GM12801 (cell line): ENCODE results near the gene ZNF440.

Experiments
- TF ChIP-seq, protein P1 (sequence below): IDR thresholded peaks from one replicate; pipeline ENCODE4 v1.5.1; 2011; ENCODE audit warnings: control low read depth; ENCODE audit not compliant: insufficient read length; ENCODE audit errors: extremely low read depth

The ZNF440 gene

DNA sequence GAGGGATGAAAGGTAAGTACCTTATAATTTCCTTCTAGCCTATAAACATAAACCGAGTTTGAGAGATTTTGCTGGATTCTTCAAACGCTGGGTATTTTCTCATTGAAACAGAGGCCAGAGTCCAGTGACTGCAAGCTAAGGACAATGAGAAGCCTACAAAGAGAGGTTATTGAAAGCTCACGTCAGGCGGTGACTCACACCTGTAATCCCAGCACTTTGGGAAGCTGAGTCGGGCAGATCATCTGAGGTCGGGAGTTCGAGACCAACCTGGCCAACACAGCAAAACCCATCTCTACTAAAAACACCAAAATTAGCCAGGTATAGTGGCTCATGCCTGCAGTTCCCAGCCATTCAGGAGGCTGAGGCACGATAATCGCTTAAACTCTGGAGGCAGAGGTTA is 58.6 kb downstream of the ZNF440 start:
- TF ChIP-seq, protein P1, sequence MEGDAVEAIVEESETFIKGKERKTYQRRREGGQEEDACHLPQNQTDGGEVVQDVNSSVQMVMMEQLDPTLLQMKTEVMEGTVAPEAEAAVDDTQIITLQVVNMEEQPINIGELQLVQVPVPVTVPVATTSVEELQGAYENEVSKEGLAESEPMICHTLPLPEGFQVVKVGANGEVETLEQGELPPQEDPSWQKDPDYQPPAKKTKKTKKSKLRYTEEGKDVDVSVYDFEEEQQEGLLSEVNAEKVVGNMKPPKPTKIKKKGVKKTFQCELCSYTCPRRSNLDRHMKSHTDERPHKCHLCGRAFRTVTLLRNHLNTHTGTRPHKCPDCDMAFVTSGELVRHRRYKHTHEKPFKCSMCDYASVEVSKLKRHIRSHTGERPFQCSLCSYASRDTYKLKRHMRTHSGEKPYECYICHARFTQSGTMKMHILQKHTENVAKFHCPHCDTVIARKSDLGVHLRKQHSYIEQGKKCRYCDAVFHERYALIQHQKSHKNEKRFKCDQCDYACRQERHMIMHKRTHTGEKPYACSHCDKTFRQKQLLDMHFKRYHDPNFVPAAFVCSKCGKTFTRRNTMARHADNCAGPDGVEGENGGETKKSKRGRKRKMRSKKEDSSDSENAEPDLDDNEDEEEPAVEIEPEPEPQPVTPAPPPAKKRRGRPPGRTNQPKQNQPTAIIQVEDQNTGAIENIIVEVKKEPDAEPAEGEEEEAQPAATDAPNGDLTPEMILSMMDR = no peak

GRCh38 chr19:11873762-11874161 is 59.7 kb downstream of the ZNF440 start:
- TF ChIP-seq, protein P1 = no peak

DNA sequence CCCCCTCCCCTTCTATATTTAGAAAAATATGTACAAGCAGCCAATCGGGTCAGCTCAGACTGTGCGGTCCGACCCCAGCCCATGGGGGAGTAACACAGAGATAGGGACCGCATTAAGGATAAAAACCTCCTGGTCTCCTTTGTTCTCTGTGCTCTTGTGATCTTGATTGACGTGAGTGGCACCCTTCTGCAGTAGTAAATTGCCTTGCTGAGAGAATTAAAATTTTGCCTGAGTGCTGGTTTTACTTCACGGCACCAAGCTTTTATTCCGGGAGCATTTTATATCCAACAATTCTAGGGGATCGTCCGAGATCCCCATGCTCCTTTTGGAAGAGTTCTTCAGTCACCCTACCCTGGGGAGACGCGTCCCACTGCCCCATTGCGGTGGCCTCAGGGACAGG is 66.5 kb downstream of the ZNF440 start:
- TF ChIP-seq, protein P1 = no peak

GRCh38 chr19:11881151-11881800 is 67.2 kb downstream of the ZNF440 start:
- TF ChIP-seq, protein P1 = no peak

GRCh38 chr19:11882606-11883005 is 68.5 kb downstream of the ZNF440 start:
- TF ChIP-seq, protein P1 = no peak
